Stimulated activated CD8-positive, alpha-beta memory T cell treated with anti-CD3 and anti-CD28 coated beads, Interleukin-4, amount 100 ng/mL, for 4 hours (primary cell): Measurements from ENCODE around the gene GZMM.

Experiments
- DNase-seq, 2 donors: peaks; one replicate each; pipeline ENCODE4 v3.0.0-alpha.2; 2020; ENCODE audit warnings: low read depth in 2 of 2, low spot score in 1 of 2

The GZMM gene

DNA sequence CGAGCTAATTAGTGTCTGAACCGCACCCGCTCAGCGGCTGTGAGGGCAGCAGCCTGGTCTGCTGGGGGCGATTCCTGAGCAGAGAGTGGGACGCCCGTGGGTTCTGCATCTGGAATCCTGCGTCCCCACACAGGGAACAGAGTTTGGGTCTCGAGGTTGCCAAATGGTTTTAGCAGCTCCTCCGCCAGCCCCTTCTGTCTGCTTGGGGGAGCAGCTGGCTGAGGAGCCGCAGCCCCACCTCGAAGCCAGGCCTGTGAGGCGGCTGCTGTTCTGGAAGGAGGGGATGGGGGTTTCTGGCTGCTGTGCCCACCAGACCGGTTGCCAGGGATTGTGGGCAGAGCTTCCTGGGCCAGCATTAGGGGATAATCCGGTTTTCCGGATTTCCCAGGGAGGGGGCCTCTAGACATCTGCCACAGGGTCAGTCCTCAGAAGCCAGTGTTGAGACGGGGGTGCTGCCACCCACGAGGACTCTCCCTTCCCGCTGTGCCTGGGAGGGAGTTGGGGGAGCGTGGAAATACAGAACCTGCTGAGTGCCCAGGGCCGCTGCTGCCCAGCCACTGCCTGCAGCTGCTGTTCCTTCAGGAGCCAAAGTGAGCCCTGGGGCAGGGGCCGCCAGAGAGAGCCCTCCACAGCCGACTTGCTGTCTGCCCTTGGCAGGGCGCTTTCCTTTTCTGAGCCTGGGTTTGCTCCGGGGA lies 10.3 kb upstream of the GZMM start:
- DNase-seq, result no peak

- no peak for DNase-seq
These were observed 9.8 kb upstream of the GZMM start for GRCh38 chr19:534088-534487.

DNA sequence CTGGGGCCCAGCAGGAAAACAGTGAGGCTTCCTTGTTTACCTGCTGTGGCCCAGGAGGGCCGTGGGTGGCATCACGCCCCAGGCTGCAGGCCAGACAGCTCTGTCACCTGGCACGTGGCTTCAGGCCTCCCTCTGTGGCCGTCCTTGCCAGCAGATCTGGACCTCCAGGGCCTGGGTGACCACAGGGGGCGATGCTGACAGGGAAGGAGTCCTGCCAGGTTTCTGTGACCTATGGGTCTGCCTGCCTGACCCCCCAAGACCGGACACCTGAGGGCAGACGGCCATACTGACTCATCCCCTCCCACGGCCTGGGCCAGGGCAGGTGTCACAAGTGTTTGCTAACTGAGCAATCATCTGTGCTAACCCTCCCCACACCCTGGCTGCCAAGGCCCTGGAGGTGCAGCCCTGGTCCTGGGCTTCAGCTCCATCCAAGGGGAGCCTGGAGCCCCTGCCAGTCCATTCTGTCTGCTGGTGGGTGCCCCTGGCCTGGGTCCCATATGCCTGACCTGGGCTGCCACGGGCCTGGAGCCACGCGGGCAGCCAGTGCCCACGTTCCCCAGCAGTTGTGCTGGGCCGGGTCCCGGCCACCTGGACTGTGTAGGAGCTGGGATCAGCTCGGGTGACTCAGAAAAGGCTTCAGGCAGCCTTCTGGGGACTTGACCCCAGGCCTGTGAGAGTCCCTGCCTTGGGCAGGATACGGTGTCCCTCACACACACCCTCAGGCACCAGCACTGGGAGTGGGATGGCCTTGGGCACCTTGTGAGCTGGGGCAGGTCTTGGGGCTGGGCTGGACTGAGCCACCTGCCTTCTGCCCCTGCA lies 8.6 kb upstream of the GZMM start:
- DNase-seq, result no peak

DNA sequence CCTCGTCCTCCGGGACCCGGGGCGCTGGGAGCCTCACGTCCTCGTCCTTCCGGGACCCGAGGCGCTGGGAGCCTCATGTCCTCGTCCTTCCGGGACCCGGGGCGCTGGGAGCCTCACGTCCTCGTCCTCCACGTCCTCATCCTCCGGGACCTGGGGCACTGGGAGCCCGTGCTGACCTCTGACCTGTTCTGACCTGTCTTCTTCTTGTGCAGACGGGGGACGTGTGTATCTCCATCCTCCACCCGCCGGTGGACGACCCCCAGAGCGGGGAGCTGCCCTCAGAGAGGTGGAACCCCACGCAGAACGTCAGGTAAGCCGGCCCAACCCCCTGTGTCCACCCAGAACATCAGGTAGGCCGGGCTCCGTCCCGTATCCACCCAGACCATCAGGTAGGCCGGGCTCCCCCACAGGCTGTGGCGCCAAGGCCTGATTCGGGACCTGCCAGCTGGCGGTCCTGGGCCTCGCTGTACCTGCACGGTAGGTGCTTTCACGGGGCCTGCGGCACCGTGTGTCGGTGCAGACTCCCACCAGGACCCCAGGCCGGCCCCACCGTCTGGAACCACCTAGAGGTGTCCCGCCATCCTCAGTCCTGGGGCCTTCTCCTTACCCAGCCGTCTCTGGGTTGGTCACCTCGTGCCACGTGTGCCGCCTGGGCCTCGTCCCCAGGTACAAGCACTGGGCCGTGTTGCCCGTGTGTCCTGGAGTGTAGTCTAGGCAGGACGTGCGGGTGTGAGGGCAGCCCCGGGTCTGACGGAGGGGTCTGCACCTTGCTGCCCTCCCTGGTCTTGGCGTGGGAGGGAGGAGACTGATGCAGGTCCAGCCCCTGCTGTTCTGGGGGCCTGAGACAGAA lies 7.6 kb upstream of the GZMM start:
- DNase-seq, result no peak

DNA sequence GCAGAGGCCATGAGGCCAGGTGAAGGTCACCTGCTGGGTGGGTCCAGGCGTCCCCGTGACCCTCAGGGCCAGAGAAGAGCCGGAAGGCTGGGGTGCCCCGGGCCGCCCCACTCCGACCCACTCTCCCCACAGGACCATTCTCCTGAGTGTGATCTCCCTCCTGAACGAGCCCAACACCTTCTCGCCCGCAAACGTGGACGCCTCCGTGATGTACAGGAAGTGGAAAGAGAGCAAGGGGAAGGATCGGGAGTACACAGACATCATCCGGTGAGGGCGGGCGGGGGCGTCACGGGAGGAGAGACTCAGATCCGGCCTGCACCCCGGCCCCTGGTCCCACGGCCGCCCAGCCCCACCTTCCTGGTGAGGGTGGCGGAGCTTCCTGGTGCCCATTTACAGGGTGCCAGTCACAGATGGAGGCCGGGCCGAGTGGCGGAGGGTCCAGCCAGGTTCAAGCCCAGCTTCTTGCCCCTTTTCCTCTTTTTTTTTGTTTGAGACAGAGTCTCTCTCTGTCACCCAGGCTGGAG lies 6.9 kb upstream of the GZMM start:
- DNase-seq, result no peak

DNA sequence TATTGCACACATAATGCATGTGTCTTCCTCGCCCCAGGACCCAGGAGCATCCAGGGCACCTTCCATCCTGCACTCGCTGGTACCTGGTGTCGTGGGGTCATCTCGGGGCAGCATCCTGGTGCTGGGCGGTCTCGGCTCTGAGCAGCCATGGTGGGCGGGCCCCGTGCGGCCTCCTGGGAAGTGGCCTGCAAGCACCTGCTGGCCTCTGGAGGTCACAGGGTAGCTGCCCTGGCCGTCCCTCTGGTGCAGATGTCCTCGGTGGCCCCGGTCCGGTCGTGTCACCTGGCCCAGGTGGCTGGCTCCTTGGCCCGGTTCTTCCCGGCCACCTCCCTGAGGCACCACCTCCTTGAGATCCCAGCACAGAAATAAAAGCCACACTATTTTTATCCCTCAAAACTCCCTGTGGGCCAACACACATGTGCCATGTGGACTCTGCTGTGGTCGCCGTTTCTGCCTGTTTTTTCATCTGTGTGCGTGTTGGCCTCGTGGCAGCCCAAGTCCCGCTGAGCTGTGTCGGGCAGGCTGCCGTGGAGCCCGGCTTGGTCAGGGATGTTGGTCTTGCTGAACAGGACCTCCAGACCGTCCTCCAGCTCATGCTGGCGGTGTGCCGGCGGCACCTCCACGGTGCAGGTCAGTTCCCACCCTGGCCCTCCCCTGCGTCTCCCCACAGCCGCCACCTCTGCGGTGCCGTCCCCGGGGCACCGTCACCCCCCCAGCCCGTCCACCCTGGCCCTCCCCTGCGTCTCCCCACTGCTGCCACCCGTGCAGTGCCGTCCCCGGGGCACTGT lies 5.0 kb upstream of the GZMM start:
- no peak for DNase-seq

DNA sequence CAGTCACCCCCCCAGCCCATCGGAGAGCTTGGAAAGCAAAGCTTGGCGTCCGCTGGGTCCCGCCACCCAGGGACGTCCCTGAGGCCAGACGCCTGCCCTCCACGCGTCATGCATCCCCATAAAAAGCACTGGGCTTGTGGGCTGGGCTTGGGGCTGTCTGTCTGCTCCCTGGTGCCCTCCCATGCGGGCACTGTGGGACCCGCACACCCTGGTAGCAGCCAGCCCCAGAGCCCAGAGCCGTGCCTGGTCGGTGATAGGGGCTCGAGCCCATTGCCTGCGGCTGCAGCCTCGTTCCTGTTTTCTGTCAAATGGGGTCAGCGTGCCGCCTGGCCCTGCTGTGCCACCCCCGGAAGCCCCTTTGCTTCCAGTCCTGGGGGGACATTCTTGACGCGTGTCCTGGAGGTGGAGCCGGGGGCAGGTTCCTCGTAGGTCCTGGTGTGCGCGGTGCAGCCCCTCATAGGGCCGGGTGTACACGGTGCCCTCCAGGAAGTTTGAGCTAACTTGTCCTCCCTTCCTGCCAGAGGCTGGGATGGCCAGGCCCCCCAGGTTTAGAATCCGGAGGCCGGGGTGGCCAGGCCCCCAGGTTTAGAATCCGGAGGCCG lies 4.3 kb upstream of the GZMM start:
- DNase-seq, result no peak

DNA sequence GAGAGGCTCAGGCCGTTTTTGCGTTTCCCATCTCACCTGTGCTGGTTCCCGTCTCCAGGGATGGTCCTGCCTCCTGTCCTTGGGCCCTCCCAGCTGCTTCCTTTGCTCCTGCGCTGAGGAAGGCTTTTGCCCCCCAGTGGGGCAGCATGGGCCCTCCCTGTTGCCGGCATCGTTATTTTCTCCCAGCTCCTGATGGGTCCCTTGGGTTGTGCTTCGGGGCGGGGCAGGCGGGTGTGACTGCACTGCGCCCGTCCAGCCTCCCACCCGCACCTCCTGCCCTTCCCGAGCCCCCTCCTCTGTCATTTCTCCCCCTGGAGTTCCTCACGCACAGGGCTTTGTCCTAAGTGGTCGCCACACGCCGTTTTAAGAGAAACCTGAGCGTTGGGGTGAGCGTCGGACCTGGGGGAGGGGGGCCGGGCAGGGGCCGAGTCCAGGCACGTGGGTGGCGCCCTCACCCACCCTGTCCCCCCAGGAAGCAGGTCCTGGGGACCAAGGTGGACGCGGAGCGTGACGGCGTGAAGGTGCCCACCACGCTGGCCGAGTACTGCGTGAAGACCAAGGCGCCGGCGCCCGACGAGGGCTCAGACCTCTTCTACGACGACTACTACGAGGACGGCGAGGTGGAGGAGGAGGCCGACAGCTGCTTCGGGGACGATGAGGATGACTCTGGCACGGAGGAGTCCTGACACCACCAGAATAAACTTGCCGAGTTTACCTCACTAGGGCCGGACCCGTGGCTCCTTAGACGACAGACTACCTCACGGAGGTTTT lies 2.8 kb upstream of the GZMM start:
- DNase-seq, result no peak

DNA sequence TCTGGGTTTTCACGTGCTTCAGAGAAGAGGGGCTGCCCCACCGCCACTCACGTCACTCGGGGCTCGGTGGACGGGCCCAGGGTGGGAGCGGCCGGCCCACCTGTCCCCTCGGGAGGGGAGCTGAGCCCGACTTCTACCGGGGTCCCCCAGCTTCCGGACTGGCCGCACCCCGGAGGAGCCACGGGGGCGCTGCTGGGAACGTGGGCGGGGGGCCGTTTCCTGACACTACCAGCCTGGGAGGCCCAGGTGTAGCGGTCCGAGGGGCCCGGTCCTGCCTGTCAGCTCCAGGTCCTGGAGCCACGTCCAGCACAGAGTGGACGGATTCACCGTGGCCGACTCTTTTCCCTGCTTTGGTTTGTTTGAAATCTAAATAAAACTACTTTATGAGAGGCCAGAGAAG lies 2.2 kb upstream of the GZMM start:
- no peak for DNase-seq

- DNase-seq, result no peak
These were observed 1.5 kb upstream of the GZMM start for GRCh38 chr19:542173-542866.

DNA sequence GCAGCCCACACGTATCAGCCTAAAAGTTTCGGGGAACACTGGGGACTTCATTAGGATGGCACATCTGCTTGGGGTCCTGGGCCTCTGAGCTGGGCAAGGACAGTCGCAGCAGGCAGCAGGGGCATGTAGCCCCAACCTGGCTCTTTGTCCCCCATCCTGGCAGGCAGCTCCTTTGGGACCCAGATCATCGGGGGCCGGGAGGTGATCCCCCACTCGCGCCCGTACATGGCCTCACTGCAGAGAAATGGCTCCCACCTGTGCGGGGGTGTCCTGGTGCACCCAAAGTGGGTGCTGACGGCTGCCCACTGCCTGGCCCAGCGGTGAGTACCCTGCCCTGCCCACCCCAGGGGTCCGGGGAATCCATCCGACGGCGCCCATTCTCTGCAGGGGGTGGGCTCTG lies 3.3 kb downstream of the GZMM start:
- no peak for DNase-seq

DNA sequence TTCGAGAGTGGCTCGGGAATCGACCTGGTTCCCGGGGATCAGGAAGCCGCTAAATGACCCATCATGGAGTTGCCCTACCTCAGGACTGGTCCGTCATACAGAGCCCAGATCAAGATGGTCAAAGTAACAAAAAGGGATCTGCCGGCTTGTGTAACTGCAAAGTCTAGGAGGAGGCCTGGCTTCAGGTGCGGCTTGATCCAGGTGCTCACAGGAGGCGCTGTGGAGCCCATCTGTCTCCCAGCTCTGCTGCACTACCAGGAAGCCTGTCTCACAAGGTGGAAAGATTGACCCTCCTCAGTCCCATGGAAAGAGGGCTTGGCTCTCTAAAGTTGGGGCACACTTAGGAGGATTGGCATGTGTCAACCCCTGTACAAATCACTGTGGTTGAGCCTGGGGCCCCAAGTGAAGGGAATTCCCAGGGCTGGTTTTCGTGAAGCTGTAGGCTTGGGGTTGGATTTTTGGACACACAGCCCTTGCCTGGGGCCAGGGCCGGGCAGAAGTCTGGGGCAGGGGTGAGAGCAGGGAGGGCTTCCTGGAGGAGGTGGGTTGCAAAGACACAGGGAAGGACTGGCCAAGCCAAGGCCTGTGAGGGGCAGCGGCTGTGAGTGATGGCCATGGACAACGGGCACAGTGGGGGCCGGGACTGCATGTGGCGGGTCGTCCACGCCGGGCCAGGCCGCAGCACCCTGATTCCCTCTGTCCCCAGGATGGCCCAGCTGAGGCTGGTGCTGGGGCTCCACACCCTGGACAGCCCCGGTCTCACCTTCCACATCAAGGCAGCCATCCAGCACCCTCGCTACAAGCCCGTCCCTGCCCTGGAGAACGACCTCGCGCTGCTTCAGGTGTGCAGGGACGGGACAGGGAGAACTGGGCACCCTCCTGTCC lies 4.2 kb downstream of the GZMM start:
- DNase-seq, result no peak

GRCh38 chr19:548886-549830 lies 5.3 kb downstream of the GZMM start:
- no peak for DNase-seq

DNA sequence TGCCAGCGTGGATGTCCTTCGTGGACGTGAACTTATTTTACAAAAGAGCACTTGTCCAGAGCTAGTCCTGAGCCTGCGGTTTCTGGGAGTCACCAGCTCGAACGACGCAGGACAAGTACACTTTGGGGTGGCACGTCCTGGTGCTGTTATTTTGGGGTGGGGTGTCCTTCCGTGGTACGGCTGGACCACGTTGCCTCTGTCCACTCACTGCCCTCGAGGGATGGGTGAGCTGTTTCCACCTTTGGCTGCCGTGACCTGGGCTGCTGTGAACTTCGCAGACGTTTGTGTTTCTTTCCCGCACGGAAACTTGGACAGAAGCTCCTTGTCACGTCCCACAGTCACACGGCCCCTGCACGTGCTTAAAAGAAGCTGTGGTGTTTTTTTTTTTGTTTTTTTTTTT lies 11.0 kb downstream of the GZMM start:
- no peak for DNase-seq

- DNase-seq, result no peak
These were observed 11.6 kb downstream of the GZMM start for GRCh38 chr19:555474-555808.

GRCh38 chr19:556611-557382 lies 12.9 kb downstream of the GZMM start:
- no peak for DNase-seq
